ENCODE data around the gene SPPL3. TPM values are rescaled to one million over a fixed set of nuclear protein-coding genes. Genes with fewer than 3 reads are reported as not detected.

SPPL3 gene
- total RNA-seq, 4 donors from 2014 or later = 30.3 to 47.1 (median 34.2) TPM

DNA sequence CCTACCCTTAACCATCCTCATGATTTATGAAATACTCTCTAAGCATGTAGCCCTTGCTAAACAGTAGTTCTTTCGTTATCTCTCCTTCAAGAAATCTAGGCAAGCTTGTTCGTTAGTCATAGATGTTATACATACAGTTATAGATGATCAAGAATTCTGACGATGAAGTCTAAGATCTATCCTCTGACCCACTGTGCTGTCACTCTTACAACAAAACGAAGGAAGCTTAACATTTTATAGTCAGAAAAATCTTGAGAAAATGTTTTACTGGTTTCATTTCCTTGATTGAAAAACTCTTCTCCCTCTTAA is 68.9 kb downstream of the SPPL3 start:
- no peaks in the 10 kb centered on the region for H3K27me3 ChIP-seq
- H3K36me3 ChIP-seq = no peaks in the 10 kb centered on the region
- H3K4me1 ChIP-seq = peaks cover 22 to 75% (median 37%) of the 10 kb centered on the region in 3 donors
- intact Hi-C loops (cut with DNase I) = no loop called here
- DNase-seq = no peak
- H3K9me3 ChIP-seq = no peaks in the 10 kb centered on the region
- H3K27ac ChIP-seq = peak overlapping the region in 1 of 4 donors; percentile 10
- TF ChIP-seq POLR2A (IDR thresholded peaks at IDR 0.05) (no peak), CTCF (IDR thresholded peaks at IDR 0.05) (no peak)
- 26 to 31% methylated on average over 4 of the region's 4 CpGs for WGBS, 2 donors
- no peak overlapping the region for H3K4me3 ChIP-seq

- DNase-seq = no peak
- Histone ChIP-seq H3K36me3 (peaks cover 0 to under 1% (median 0%) of the 10 kb centered on the region in 3 donors), H3K4me3 (no peak overlapping the region), H3K27ac (peak overlapping the region in 1 of 4 donors; percentile 10), H3K9me3 (no peaks in the 10 kb centered on the region), H3K27me3 (no peaks in the 10 kb centered on the region), H3K4me1 (peaks cover 22 to 77% (median 37%) of the 10 kb centered on the region in 3 donors)
- WGBS, 2 donors = 55 to 63% methylated on average over 4 of the region's 4 CpGs
- intact Hi-C loops (cut with DNase I) = no loop called here
- no peak for TF ChIP-seq CTCF (IDR thresholded peaks at IDR 0.05)
- TF ChIP-seq POLR2A (IDR thresholded peaks at IDR 0.05) = no peak
Measured at GRCh38 chr12:120834489-120835303, 69.5 kb downstream of the SPPL3 start.

DNA sequence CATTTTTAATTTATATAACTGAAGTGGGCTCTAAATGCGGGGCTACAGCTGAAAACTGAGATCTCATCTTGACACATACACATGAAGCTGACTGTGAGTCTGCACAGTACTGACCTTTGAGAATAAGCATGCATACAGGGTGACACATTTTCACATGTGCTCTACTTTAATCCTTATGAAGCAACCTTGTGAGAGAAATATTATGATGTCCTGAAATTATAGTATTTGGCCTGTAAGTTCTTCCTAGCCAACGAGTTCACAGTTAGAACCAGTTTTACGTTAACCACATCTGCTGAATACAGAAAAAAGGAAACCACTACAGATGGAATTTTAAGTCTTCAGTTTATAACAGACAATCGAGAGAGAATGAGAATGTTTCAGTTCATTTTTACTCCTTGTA is 70.3 kb downstream of the SPPL3 start:
- no peak overlapping the region for H3K27ac ChIP-seq
- peaks cover 0 to 7% (median 0%) of the 10 kb centered on the region in 3 donors for H3K36me3 ChIP-seq
- intact Hi-C loops (cut with DNase I) = no loop called here
- 68 to 75% methylated on average over 4 of the region's 4 CpGs for WGBS, 2 donors
- H3K4me3 ChIP-seq = no peak overlapping the region
- H3K9me3 ChIP-seq = no peaks in the 10 kb centered on the region
- H3K4me1 ChIP-seq = peaks cover 22 to 86% (median 37%) of the 10 kb centered on the region in 3 donors
- no peak for DNase-seq
- no peaks in the 10 kb centered on the region for H3K27me3 ChIP-seq
- TF ChIP-seq CTCF (IDR thresholded peaks at IDR 0.05) = no peak
- TF ChIP-seq POLR2A (IDR thresholded peaks at IDR 0.05) = no peak

DNA sequence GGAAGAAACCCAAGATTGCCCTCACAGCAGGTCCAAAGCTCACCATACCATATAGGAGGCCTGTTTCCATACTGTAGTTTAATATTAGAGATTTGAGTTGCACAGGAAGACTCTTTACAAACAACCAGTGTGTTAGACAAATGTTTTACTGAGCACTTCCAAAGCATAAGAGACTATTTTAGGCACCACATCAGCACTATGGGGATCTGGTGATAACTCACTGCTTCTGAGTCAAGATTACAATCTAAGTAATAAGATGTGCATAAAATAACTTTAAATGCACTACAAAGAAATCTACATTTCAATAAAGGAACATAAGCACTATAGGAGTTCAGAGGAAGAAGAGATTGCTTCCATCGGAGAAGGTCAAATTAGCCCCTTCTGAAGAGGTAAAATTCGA is 71.4 kb downstream of the SPPL3 start:
- Histone ChIP-seq H3K9me3 (no peaks in the 10 kb centered on the region), H3K4me1 (peaks cover 22 to 87% (median 37%) of the 10 kb centered on the region in 3 donors), H3K27ac (no peak overlapping the region), H3K4me3 (no peak overlapping the region), H3K27me3 (no peaks in the 10 kb centered on the region), H3K36me3 (peaks cover 0 to 7% (median 0%) of the 10 kb centered on the region in 3 donors)
- no peak for TF ChIP-seq CTCF (IDR thresholded peaks at IDR 0.05)
- no peak for TF ChIP-seq POLR2A (IDR thresholded peaks at IDR 0.05)
- WGBS, 2 donors = 93% methylated on average over 2 of the region's 2 CpGs
- no peak for DNase-seq
- intact Hi-C loops (cut with DNase I) = no loop called here

- no peak for DNase-seq
- peaks cover 20 to 89% (median 44%) of the 10 kb centered on the region in 3 donors for H3K4me1 ChIP-seq
- intact Hi-C loops (cut with DNase I) = no loop called here
- H3K9me3 ChIP-seq = no peaks in the 10 kb centered on the region
- no peak overlapping the region for H3K27ac ChIP-seq
- 58 to 65% methylated on average over 2 of the region's 2 CpGs for WGBS, 2 donors
- TF ChIP-seq POLR2A (IDR thresholded peaks at IDR 0.05) (no peak), CTCF (IDR thresholded peaks at IDR 0.05) (no peak)
- H3K4me3 ChIP-seq = no peak overlapping the region
- no peaks in the 10 kb centered on the region for H3K27me3 ChIP-seq
- peaks cover 0 to 7% (median 0%) of the 10 kb centered on the region in 3 donors for H3K36me3 ChIP-seq
Measured at GRCh38 chr12:120831648-120832267, 72.4 kb downstream of the SPPL3 start.

Data from esophagus squamous epithelium (tissue), 5 donors.